ENCODE measurements around the gene CD3G.
"Not testable (repeated sequence)": the region's sequence is repeated elsewhere in the genome, so short reads cannot be mapped to it uniquely, and the experiment has no call there.

Gene CD3G

GRCh38 chr11:118306556-118306955, 37.6 kb upstream of the CD3G start:
- TF ChIP-seq, protein P1, sequence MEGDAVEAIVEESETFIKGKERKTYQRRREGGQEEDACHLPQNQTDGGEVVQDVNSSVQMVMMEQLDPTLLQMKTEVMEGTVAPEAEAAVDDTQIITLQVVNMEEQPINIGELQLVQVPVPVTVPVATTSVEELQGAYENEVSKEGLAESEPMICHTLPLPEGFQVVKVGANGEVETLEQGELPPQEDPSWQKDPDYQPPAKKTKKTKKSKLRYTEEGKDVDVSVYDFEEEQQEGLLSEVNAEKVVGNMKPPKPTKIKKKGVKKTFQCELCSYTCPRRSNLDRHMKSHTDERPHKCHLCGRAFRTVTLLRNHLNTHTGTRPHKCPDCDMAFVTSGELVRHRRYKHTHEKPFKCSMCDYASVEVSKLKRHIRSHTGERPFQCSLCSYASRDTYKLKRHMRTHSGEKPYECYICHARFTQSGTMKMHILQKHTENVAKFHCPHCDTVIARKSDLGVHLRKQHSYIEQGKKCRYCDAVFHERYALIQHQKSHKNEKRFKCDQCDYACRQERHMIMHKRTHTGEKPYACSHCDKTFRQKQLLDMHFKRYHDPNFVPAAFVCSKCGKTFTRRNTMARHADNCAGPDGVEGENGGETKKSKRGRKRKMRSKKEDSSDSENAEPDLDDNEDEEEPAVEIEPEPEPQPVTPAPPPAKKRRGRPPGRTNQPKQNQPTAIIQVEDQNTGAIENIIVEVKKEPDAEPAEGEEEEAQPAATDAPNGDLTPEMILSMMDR (conservative IDR thresholded peaks at IDR 0.05) = no peak
- H3K27ac ChIP-seq = no peak overlapping the region

GRCh38 chr11:118308995-118309528, 35.1 kb upstream of the CD3G start:
- not testable (repeated sequence) for H3K27ac ChIP-seq

DNA sequence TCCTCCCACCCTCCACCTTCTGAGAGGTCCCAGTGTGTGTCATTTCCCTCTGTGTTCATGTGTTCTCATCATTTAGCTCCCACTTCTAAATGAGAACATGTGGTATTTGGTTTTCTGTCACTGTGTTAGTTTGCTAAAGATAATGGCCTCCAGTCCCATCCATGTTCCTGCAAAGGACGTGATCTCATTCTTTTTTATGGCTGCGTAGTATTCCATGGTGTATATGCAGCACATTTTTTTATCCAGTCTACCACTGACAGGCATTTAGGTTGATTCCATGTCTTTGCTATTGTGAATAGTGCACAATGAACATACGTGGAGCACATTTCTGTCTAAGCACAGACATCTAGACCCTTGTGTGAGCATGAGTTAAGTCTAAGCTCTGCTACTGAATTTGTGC, 33.9 kb upstream of the CD3G start:
- H3K27ac ChIP-seq = no peak overlapping the region
- TF ChIP-seq, protein P1 (conservative IDR thresholded peaks at IDR 0.05) = no peak

DNA sequence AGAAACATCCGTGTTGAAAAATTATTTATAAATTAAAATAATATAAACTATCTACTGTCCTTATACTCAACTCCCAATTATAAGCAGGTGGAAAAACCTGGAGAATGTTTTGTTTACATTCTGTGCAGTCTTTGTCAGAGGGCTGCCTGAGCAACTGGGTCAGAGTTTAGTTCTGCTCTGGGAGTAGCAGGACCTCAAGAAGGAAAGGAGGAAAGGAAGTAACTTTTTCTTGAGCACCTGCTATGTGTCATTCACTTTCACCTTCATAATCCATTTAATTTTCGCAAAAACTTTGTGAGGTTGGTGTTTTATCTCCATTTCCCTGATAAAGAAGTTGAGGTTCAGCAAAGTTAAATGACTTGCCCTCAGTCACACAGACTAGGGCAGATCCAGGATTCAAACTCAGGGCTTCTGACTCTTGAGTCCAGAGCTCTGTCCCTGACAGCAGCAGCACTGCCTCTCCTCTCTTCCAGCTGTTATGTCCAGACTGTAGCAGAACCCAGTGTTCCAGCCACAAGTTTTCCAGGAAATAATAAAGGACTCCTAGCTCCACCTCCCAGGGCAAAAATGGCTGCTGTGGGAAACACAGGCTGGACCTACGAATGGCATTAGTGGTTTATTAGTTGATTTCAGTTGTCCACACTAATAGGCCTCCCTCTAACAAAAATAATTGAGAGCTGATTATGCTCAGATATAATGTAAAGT, 33.2 kb upstream of the CD3G start:
- H3K27ac ChIP-seq = no peak overlapping the region
- TF ChIP-seq, protein P1 (conservative IDR thresholded peaks at IDR 0.05) = no peak

GRCh38 chr11:118311518-118311917, 32.6 kb upstream of the CD3G start:
- TF ChIP-seq, protein P1 (conservative IDR thresholded peaks at IDR 0.05) = no peak
- H3K27ac ChIP-seq = no peak overlapping the region

- TF ChIP-seq, protein P1 (conservative IDR thresholded peaks at IDR 0.05) = no peak
Observed at GRCh38 chr11:118312328-118312727, 31.8 kb upstream of the CD3G start.

DNA sequence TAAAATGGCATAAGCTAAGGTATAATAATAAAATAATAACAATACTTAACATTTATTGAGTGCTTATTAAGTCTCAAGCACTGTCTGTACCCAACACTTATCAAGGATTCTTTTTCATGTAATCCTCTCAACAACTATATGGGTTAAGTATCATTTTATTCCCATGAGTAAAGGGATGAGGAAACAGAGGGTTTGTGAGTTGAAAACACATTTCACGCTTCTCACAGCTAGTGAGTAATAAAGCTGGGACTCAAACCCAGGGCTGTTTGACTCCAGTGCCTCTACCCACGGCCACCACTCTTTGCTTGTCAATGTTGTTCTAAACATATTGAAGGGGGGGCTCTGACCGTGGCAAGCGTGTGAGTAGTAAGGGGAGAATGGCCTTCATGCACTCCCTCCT, 30.9 kb upstream of the CD3G start:
- TF ChIP-seq, protein P1 (conservative IDR thresholded peaks at IDR 0.05) = no peak
- no peak overlapping the region for H3K27ac ChIP-seq

More at GRCh38 chr11:118312328-118312727, 31.8 kb upstream of the CD3G start:
- no peak overlapping the region for H3K27ac ChIP-seq

- no peak overlapping the region for H3K27ac ChIP-seq
- TF ChIP-seq, protein P1 (conservative IDR thresholded peaks at IDR 0.05) = no peak
Observed at GRCh38 chr11:118314988-118315411, 29.1 kb upstream of the CD3G start.
